ENCODE results near the gene STPG3. TPM values are rescaled to one million over a fixed set of nuclear protein-coding genes. Genes with fewer than 3 reads are reported as not detected.

Gene STPG3
- total and polyA plus RNA-seq, 2 experiments from 2014 or later, result not detected

- DNase-seq, result no peak
- Histone ChIP-seq H3K4me1 (ENCODE audit: insufficient read depth) (peaks cover 8% of the 10 kb centered on the region), H4K20me1 (ENCODE audit: insufficient read depth) (no peaks in the 10 kb centered on the region), H2AFZ (no peak overlapping the region), H3K79me2 (ENCODE audit: insufficient read depth) (no peaks in the 10 kb centered on the region), H3K9me2 (ENCODE audit: insufficient read depth) (no peaks in the 10 kb centered on the region), H3K36me3 (ENCODE audit: low read depth) (no peaks in the 10 kb centered on the region), H3K9ac (no peak overlapping the region; the same call in 1 of the 2 replicates), H3K27ac (no peak overlapping the region), H3K4me2 (ENCODE audit: unreplicated experiment) (peak overlapping the region; percentile 86), H3K4me3 (peak overlapping the region; percentile 78), H3F3A (ENCODE audit: insufficient read depth) (no peaks in the 10 kb centered on the region), H3K27me3 (replicated peaks; ENCODE audit: insufficient read depth) (no peaks in the 10 kb centered on the region), H3K9me3 (ENCODE audit: low read depth) (no peaks in the 10 kb centered on the region)
- TF ChIP-seq EZH2phosphoT487 (IDR thresholded peaks at IDR 0.05; ENCODE audit: insufficient read depth, low read depth) (no peak), EZH2 (IDR thresholded peaks at IDR 0.05; ENCODE audit: insufficient read depth, poor library complexity, severe bottlenecking) (no peak)
- in situ Hi-C loops (cut with MboI), result no loop called here
- WGBS, 2 experiments (ENCODE audit: low coverage in 1 of 2, low lambda C conversion rate in 2 of 2, missing lambda C conversion rate in 2 of 2), result 56 to 65% methylated on average over 108 to 139 of the region's 139 CpGs
Observed at GRCh38 chr9:137278721-137279711, 27.9 kb downstream of the STPG3 start.

GRCh38 chr9:137279741-137280473, 28.8 kb downstream of the STPG3 start:
- no peaks in the 10 kb centered on the region for H3K36me3 ChIP-seq (ENCODE audit: low read depth)
- DNase-seq, result no peak
- H3K9me3 ChIP-seq (ENCODE audit: low read depth), result no peaks in the 10 kb centered on the region
- TF ChIP-seq EZH2 (IDR thresholded peaks at IDR 0.05; ENCODE audit: insufficient read depth, poor library complexity, severe bottlenecking) (no peak), EZH2phosphoT487 (IDR thresholded peaks at IDR 0.05; ENCODE audit: insufficient read depth, low read depth) (no peak)
- peaks cover 8% of the 10 kb centered on the region for H3K4me1 ChIP-seq (ENCODE audit: insufficient read depth)
- H3K27ac ChIP-seq, result no peak overlapping the region
- no peak overlapping the region for H3K9ac ChIP-seq
- H2AFZ ChIP-seq, result no peak overlapping the region
- no peaks in the 10 kb centered on the region for H3K9me2 ChIP-seq (ENCODE audit: insufficient read depth)
- no peaks in the 10 kb centered on the region for H3K79me2 ChIP-seq (ENCODE audit: insufficient read depth)
- H3K27me3 ChIP-seq (replicated peaks; ENCODE audit: insufficient read depth), result no peaks in the 10 kb centered on the region
- H3K4me3 ChIP-seq, result no peak overlapping the region
- in situ Hi-C loops (cut with MboI), result loop anchor here (10.0 kb wide), 1 partner anchor 245 kb away; no protein-coding TSS in a partner anchor
- no peak overlapping the region for H3K4me2 ChIP-seq (ENCODE audit: unreplicated experiment)
- no peaks in the 10 kb centered on the region for H3F3A ChIP-seq (ENCODE audit: insufficient read depth)
- 62 to 64% methylated on average over 16 to 41 of the region's 41 CpGs for WGBS, 2 experiments (ENCODE audit: low coverage in 1 of 2, low lambda C conversion rate in 2 of 2, missing lambda C conversion rate in 2 of 2)
- H4K20me1 ChIP-seq (ENCODE audit: insufficient read depth), result no peaks in the 10 kb centered on the region

DNA sequence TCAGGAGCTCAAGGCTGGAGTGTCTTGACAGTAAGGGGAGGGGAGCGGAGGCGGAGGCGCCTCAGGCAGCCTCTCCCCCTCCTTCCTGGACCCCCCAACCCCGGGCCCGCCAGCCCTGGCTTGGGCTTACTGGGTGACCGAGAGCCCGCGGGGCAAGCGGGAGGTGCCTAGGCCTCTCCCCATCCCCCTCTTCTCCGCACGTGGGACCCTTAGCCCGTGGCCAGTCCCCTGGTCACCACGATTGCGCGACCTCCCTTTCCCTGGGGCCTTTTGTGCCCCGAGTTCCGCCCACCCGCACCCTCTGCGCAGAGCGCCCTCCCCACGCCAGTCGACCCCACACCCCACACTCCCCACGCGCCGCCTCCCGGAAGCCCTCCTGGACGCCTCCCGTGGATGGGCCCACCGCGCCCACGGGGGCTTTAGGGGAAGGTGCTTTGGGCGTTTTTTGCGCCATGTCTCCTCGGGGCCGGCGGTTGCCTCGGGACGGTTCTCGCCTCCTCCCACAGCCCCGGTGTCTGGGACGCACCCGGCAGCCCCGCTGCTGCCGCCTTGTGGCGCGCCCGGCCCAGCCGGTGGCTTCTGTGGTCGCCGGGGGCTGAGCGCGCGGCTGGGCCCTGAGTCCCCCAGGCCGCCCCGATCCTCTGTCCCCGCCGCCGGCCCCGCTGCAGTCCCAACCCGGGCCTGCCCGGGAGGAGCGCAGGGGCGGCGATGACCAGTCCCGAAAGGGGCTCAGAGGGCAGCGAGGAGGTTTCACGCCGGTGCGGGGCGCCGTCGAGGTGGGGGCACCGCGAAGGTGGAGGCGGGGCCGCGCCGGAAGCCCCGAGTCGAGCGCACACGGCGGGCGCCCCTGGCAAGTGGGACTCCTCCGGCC, 29.6 kb downstream of the STPG3 start:
- no peak overlapping the region for H3K27ac ChIP-seq
- DNase-seq, result peak; percentile 59
- H3K36me3 ChIP-seq (ENCODE audit: low read depth), result no peaks in the 10 kb centered on the region
- H3K4me2 ChIP-seq (ENCODE audit: unreplicated experiment), result peak overlapping the region; percentile 49
- 0 out of 2 replicates have a peak, but pooled peaks cover under 1% of the 10 kb centered on the region for H3F3A ChIP-seq (ENCODE audit: insufficient read depth)
- H2AFZ ChIP-seq, result no peak overlapping the region
- peaks cover 8% of the 10 kb centered on the region for H3K4me1 ChIP-seq (ENCODE audit: insufficient read depth)
- H3K79me2 ChIP-seq (ENCODE audit: insufficient read depth), result no peaks in the 10 kb centered on the region
- no peaks in the 10 kb centered on the region for H3K27me3 ChIP-seq (replicated peaks; ENCODE audit: insufficient read depth)
- TF ChIP-seq EZH2 (IDR thresholded peaks at IDR 0.05; ENCODE audit: insufficient read depth, poor library complexity, severe bottlenecking) (no peak), EZH2phosphoT487 (IDR thresholded peaks at IDR 0.05; ENCODE audit: insufficient read depth, low read depth) (no peak)
- H4K20me1 ChIP-seq (ENCODE audit: insufficient read depth), result no peaks in the 10 kb centered on the region
- no peaks in the 10 kb centered on the region for H3K9me2 ChIP-seq (ENCODE audit: insufficient read depth)
- 43% methylated on average over 39 to 76 of the region's 85 CpGs for WGBS, 2 experiments (ENCODE audit: low coverage in 1 of 2, low lambda C conversion rate in 2 of 2, missing lambda C conversion rate in 2 of 2)
- no peak overlapping the region for H3K9ac ChIP-seq
- in situ Hi-C loops (cut with MboI), result loop anchor here (10.0 kb wide), 1 partner anchor 244 kb away; no protein-coding TSS in a partner anchor
- H3K4me3 ChIP-seq, result 0 out of 2 replicates have a peak overlapping the region, but pooled peaks have one; percentile 25
- H3K9me3 ChIP-seq (ENCODE audit: low read depth), result no peaks in the 10 kb centered on the region

Measured in GM23248 (cell line).